ENCODE results near the gene PRKN.

PRKN gene

DNA sequence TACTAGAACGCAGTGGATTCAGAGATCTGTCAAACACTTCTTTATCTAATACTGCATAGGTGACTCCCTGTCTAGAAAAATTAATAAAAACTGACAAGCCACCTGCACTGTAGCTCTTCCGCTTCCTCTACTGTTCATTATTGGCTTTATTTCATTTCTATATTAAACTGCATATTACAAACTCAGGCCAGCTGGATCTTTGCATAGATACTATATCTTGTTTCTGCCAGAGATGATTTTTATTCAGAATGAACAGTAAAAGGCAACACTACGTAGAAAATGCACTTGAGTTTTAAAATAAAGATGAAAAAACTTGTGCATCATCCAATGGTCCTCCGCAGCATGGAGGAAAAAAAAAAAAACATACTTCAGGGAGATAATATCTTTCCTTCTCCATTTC, 508.3 kb downstream of the PRKN start:
- no peak for DNase-seq

DNA sequence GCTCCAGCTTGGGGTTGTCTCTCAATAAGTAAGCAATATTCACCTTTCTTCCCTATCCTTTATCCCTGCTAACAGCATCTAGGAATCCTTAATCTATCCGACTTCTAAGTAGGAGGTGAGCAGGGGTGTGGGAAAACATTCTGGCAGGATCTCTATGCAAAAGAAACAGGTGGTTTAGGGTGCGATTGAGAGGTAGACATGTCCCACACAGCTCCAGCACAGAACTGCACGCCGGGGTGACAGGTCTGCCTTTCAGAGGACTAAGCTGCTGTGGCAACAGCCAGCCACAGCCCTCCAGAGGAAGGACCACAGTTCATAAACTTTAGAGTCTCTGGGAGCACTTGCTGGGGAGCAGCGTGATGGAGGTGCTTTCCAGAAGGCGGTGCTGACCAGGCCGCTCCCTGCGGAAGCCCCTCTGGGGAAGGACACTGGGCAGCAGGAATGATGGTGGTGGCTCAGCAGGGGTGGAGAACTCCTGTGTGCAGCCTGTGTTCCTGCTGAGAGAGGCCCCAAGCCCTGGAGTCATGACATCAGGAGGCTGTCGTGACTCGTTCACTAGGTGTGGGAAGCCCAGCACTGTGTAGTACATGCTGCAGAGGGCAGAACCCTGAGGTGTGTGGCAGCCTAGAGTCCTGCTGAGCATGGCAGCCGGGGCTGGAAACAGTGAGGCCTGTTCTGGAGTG, 509.6 kb downstream of the PRKN start:
- DNase-seq, result no peak

DNA sequence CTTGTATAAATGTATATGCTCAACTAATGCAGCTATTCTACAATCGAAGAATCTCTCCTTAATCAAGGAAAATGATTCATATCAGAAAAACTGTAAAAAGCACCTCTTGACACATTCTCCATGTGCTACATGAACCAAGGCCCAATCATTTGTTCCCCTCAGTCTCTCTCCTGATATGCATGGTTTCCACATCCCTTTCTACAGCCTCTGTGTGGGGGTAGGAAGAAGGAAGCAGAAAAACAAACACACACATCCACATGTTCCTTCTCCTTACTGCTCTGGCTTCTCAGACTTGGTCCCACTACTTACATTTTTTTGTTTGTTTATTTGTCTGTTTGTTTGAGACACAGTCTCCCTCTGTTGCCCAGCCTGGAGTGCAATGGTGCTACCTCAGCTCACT, 510.5 kb downstream of the PRKN start:
- no peak for DNase-seq

DNA sequence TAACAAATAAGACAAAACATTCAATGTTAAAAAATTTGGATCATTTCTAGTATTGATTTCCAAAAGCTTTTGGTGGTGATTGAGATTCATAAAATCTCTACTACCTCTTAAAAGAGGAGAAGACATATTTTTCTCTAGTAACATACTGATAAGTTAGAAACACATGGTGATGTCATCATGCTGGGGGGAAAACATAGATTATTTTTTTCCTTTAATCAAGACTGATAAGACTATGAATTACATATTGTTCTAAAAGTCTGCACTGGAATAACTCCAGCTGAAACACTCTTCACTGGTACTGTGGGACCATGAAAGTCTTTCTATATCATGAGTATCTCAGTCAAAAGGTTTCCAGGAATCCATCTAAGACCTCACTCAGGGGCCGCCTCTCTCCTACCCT, 515.8 kb downstream of the PRKN start:
- DNase-seq, result no peak

DNA sequence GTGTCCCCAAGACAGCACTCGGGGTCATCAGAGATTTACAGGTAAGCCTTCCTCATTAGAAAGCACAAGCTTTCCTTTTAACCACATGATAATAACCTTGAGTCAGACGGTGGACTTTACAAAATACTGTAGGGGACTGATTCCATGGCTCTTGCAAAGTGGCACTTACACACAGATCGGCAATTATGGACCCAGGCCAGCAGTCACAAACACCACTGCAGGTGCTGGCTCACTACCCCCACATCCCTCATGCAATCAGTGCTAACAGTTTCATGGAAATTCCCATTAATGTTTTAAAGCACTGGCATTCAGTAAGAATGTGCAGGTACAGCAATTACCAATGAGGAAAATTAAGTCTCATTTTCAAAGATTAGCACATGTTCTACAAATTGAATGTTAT, 516.5 kb downstream of the PRKN start:
- DNase-seq, result no peak

DNA sequence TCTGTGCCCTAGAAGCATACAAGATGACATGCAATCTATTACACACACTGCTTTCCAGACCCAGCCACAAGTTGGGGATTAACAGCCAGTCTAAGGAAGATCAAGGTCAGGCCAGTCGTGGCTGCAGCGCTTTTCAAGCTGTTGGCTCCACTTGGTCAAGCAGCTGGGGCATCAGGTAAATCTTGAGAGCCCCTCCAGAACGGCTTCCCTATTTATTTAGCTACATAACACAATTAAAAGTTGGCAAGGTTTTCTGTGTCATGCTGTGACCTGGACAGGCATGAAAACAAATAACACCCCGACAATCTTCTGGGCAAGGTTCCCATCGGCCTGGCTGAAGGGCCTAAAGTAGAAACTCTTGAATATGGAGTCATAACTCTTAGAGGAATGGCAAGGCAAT, 524.3 kb downstream of the PRKN start:
- no peak for DNase-seq

DNA sequence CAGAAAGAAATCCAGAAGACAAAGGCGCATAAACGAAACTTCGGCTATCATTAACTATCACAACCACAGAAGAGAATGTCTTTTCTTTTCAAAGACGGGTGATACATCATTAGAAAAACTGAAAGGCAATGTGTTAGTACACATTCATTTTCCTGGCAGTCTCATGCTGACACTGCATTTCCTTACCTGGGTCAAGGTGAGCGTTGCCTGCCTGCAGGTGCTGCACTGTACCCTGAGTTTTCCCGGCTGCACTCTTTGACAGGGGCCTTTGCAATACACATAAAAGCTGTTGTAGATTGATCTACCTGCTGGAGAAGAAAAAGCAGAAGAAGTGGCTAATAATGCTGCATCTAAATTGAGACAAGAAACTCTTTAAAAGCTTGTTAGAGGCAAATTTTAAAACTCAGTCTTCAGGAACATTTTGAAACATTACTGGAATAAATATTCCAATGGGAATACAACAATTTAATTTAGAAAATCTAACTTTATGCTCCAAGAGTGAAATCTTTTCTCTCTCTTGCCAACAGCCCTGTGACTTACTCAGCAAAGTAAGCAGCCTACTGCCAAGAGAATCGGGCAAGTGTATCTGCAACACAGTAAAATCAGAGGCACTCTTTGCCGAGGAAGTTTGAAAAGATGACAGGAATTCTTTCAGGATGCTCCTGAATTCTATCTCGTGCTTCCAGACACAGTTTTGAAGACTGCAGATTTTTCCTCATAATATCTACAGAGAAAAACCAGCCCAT, 526.4 kb downstream of the PRKN start:
- DNase-seq, result no peak

DNA sequence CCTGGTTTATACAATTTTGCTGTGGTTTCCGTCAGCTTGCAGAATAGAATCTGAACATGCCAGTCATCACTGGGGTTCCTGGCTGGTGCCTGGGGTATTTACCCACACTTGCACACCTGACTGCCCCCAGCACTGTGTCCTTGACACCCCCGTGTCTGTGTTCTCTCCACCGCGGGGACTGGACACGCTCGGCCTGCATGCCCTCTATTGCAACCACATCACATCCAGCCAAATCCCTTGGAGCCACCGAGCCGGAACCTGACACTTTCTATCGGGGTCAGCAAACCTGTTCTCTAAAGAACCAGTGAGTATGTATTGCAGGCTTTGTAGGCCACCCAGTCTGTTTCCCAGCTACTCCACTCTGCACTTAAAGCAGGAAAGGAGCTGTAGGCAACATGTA, 527.5 kb downstream of the PRKN start:
- DNase-seq, result no peak

DNA sequence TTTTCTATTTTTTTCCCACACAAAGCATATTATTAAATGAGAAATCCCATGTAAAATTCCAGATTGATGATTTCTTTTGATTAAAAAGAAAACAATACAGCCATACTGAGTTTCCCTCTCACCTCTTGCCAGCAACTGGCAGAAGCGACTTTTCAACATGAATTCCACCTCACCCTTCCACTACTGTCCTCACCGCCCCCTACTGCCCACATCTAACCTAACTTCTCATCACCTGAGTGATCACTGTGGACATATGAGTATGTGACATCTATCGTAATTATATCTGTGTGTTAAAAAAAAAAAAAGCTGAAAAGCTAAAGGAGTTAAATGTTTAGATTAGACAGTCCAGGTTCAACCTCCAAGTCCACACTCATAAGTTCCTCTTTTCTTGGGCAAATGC, 528.6 kb downstream of the PRKN start:
- no peak for DNase-seq

DNA sequence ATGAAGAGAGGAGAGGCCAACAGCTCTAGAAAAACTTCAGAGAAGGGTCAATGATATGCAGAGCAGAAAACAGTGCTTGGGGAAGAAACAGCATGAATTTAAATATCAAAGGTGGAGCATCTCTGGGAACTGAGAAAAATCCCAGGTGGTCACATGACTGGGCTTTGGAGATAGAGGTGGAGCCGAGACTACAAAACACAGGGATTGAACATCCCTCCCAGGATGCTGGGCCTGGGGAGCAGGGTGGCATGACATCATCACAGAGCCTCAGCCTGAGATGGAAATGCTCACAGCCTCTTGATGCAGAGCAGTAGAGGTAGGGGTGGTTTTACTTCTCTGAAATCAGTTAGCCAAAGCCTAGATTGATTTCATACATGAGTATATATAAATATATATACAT, 529.5 kb downstream of the PRKN start:
- no peak for DNase-seq

DNA sequence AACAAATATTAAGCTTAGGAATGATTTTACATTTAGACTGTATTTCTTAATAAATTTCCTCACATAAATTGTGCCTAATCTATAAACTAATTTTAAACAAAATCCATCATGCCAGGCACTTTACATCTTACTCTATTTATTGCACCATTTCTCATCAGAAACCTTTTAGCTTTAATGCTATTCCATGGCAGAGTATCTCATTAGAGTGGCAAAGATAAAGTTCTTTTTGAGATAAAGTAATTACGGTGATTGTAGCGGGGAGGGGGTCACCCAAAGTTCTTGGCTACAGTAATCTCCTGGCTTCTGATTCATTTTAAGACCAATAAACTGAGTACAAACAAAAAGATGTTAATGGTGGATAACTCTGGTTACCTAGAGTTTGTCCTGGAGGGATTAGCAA, 532.1 kb downstream of the PRKN start:
- no peak for DNase-seq

DNA sequence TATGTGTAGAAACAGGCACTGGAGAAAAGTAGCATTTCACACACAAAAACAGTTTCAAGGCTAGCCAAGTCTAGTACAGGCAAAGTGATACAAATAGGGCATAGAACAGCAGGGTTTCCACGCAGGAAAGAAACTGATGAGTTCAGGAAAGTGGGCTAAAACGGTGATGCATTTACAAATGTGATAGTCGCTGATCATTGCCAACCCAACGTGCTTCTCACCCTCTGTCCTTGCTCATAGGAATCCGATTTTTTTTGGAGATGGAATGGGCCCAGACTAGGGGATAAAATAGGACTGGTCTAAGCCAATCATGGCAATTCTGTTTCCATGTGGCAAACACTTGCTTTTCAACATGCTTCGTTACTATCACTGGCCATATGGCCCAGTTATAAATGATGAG, 536.6 kb downstream of the PRKN start:
- no peak for DNase-seq

DNA sequence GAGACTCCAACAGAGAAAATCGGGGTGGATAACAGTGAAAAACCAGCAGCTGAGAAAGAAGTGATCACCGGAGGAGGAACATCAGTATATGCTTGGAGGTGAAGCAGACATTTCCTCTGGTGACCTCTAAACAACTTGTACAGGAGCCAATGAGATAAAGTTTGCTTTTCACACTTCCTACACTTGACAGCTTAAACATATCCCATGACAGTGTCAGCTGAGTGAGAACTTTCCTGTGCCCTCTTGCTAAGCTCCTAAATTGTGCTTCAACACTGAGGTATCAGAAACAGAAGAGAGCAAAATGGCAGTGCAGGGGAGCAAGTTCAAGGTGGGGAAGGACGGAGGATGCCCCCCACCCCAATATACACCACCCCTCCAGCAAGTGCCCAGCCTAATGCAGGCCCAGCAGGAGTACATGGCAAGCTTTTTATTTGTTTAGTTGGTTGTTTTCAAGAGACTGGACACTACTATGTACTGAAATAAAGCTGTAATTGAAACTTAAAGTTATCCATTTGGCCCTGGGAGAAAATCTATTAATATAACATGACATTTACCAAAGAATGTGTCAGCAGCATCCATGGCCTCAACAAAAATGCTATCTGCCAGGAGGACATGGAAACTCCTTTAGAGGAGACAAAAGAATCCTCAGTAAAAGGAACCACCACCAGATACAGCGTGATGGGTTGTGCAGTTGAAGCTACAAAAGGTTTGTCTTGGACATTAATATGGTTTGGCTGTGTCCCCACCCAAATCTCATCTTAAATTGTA, 540.2 kb downstream of the PRKN start:
- DNase-seq, result no peak

DNA sequence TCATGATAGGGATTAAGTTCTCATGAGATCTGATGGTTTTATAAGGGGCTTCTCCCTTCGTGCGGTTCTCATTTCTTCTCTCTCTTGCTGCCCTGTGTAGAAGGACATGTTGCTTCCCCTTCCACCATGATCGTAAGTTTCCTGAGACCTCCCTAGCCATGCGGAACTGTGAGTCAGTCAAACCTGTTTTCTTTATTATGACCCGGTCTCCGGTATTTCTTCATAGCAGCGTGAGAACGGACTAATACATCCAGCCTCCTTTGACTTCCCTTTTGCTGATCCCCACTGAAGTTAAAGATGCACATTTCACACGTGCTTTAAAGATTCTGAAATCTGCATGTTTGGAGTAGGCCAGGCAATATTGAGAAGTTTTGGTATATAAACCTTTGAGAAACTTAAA, 543.1 kb downstream of the PRKN start:
- DNase-seq, result no peak

DNA sequence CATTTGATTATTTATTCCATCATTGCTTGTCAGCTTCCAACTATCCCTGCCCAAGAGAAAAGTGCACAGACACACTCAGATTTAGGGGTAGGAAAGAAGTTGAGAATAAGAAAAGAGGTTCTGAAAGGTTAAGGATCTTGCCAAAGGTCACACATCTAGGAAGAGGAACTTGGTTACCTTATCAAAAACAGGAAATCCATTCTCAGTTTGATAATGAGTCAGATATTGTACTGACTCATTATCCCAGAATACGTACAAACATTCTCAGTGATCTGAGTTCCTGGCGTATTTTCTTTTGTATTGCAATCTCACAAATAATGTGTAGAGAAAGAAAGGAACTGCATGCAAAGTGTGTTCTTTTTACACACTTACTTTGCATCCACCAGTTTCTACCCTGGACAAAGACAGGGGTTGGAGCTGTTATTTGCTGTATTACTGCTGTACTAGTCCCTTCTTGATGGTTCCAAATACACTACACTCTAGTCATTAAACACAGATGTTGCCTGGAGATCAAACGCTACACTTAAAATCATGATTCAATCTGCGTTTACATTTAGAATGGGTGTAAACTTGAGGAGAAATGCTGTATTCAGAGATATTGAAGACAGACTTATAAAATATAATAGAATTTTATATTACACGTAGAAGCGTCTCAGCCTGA, 545.7 kb downstream of the PRKN start:
- no peak for DNase-seq

DNA sequence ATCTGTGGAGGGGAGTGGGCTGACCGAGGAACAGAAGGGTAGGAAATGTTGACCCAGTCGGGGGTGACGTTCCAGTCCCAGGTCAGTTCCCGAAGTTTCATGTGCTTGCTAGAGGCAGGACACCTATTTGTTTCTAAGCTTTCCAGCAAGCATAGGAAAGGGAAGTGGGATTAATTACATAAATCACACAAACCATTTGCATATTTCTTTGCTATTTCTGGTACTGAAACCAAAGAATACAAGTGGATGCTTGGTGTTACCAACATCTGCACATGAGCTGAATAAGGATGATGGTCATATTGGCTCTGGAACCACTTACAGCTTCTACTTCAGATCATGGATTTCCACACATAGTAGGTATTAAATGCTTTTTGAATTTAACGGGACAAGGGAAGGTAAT, 546.5 kb downstream of the PRKN start:
- no peak for DNase-seq

DNA sequence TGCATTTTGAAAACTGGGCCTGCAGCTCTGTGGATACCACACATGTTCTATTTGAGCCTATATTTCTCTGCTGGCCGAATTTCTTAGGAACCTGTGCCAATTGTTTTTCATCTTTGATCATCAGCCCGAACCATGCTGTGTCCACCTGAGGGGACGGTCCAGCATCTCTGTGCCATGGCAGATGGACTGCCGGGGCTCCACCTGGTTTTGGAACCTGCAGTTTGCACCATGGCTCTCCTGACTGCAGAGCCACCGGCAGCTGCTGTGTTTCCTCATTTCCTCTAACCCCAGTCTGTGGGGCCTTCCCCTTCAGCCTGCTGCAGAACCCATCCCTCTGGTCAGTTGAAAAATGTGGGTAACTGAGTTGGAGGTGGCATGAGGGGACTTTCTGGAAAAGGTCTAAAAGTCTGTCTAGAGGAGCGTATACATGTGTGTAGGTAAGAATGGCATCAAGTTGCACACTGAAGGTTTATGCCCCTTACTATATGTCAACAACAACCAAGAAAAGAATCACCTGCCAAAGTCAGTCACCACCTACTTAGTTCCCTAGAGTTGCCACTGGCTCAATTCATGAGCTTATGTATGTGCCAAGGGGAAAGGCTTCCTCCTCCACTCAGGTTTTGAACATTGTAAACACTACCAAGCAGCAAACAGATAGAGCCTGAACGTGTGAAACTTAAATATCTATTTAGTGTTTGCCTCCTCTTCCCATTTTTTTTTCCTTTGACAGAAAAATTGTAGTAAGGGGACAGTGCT, 548.2 kb downstream of the PRKN start:
- no peak for DNase-seq

DNA sequence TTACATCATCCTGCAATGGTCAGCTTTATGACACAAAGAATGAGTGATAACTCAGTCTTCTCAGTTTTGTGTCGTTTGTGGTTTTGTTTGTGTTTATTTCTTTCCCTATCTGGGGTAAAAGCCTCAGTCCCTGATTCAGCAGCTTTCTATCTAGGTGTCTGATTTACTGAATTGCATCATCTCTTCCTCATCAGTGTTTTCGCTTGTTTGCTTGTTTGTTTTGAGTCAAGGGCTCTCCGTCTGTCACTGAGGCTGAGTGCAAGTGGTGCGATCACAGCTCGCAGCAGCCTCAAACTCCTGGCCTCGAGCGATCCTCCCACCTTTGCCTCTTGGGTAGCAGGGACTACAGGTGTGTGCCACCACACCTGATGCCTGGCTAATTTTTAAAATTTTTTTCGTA, 548.9 kb downstream of the PRKN start:
- no peak for DNase-seq

DNA sequence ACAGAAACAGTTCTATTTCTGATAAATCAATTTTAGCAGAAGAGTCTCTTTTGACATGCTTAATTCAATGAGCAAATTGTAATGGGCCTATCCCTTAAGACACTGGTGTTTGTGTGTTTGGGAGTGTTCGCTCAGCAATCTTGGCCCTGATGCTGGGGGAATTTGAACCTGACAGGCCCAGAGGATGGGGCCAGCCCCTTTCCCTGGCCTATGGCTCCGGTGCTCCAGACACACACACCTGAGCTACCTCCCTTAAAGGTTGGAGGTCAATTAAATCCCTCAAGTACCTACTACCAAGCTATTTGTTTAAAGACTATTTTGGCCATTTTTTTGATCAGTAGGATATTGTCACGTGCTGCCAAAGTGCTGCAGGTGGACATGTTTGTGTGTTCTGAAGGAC, 549.3 kb downstream of the PRKN start:
- DNase-seq, result no peak

DNA sequence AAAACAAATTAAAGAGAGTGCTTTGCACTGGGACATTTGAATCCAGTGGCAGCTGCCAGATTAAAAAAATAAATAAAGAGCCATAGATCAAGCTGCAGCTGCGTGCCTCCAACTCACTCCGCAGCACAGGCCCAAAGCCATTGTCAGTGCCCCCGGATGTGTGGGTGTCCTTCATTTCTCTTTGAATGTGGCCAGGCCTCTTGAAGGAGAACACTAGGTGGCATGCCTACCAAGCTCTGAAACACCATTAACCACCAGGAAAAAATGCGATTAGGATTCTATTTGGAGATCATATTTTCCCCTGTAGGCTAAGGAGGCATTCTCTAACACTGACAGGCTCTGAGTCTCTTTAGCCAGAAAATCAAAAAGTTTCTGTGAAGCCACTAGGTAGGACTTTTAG, 549.8 kb downstream of the PRKN start:
- no peak for DNase-seq

DNA sequence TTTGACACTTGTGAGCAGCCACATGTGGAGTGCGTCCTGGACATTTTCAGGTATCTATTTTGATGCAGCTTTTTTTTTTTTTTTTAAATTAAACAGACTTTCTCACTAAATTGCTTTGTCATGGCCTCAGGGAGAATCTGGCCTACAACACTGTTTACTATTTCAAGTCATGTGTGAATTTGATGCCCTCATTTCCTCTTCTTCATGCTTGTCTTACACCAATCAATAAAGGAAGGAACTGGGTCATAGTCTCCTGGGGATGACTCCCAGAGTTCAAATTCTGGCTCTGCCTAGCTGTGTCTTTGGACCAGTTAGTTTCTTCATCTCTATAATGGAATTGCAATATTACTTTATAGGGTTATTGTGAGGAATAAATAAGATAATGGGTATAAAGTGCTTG, 554.1 kb downstream of the PRKN start:
- DNase-seq, result no peak

DNA sequence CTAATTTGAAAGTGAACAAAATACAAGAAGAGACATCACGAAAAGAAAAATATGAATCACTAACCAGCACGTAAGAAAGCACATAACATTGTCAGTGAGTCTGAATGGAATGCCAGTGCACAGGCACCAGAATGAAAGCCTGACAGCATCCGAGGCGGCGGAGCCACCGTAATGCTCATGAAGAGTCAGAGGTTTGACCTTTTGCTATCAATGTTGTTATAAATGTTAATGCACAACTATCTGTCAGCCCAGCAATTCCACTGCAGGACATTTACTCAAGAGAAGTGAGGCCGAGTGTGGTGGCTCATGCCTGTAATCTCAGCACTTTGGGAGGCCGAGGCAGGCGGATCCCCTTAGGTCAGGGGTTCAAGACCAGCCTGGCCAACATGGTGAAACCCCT, 562.1 kb downstream of the PRKN start:
- no peak for DNase-seq

All from 8988T (cell line).